ENCODE results near the gene PLA2G4B.

DNA sequence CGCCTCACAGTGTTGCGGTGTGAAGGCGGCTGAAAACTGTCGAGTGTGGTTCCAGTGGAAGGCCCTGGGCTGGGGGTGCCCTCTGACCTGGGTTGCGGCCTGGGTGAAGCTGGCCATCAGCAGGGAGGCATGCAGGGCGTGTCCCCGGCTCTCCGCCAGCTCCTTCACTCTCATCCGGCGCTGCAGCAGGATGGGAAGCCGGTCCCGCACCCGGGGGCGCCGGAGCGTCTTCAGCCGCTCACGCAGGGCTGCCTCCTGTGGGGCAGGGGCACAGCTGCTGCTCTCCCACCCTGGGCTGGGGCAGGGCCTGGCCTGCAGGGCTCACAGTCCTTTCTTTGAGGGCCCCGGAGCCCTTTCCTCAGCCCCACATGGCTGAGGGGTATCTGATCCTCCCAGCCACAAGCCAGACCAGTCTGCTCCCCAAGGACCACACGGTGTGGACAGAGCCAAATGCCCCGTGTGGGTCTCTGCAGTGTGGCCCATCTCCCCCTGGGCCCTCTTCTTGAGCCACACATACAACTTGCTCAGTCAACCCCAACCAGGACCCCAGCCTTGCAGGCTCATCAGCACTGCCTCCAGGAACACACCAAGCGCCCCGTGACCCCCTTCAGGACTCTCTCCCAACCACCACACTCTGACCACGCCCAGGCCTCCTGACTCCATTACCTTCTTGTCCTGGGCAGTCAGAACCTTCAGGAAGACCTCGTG is 28.4 kb downstream of the PLA2G4B start:
- TF ChIP-seq CTCF (IDR thresholded peaks at IDR 0.05; ENCODE audit: low read depth, low read length): no peak
- TF ChIP-seq EZH2phosphoT487 (IDR thresholded peaks at IDR 0.05; ENCODE audit: low read depth): no peak
